ENCODE results near the gene TFCP2.

Gene TFCP2

DNA sequence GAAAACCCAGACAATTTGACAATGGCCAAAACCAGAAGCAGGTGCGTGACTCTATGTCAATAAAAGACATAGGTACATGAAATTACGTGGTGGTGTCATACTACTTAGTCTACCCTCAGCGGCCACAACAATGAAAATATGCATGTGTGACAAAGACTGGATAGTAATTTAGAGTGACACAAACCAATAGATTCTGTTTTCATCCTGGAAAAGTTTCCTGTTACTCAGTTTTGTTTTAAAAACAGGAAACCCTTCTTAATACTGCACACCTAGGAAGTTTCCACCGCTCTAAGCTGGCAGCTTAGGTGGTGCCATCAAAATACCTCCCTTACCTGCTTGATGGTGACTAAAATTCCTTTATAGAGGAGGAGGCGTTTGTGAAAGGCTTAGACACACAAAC lies 29.8 kb upstream of the TFCP2 start:
- TF ChIP-seq, protein P1, sequence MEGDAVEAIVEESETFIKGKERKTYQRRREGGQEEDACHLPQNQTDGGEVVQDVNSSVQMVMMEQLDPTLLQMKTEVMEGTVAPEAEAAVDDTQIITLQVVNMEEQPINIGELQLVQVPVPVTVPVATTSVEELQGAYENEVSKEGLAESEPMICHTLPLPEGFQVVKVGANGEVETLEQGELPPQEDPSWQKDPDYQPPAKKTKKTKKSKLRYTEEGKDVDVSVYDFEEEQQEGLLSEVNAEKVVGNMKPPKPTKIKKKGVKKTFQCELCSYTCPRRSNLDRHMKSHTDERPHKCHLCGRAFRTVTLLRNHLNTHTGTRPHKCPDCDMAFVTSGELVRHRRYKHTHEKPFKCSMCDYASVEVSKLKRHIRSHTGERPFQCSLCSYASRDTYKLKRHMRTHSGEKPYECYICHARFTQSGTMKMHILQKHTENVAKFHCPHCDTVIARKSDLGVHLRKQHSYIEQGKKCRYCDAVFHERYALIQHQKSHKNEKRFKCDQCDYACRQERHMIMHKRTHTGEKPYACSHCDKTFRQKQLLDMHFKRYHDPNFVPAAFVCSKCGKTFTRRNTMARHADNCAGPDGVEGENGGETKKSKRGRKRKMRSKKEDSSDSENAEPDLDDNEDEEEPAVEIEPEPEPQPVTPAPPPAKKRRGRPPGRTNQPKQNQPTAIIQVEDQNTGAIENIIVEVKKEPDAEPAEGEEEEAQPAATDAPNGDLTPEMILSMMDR (conservative IDR thresholded peaks at IDR 0.05): no peak
- no peak for TF ChIP-seq ZFX (IDR thresholded peaks at IDR 0.05)
- no peak overlapping the region for H3K27ac ChIP-seq

DNA sequence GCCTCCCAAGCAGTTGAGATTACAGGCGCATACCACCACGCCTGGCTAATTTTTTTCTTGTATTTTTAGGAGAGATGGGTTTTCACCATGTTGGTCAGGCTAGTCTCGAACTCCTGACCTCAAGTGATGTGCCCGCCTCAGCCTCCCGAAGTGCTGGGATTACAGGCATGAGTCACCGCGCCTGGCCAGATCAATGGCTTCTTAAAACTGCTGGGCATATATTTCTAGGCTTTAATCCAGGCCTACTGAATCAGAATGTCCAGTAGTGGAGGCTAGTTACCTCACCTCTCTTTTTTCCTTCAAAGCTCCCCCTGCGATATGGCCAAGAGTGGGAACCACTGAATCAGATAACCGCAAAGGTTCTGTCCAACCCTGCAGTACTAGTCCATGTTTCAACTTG lies 27.9 kb upstream of the TFCP2 start:
- TF ChIP-seq ZFX (IDR thresholded peaks at IDR 0.05): no peak
- TF ChIP-seq, protein P1 (conservative IDR thresholded peaks at IDR 0.05): no peak
- no peak overlapping the region for H3K27ac ChIP-seq

- H3K27ac ChIP-seq: no peak overlapping the region
- TF ChIP-seq, protein P1 (conservative IDR thresholded peaks at IDR 0.05): no peak
- no peak for TF ChIP-seq ZFX (IDR thresholded peaks at IDR 0.05)
These were observed 27.2 kb upstream of the TFCP2 start for GRCh38 chr12:51200156-51200555.

- TF ChIP-seq, protein P1 (conservative IDR thresholded peaks at IDR 0.05): no peak
- H3K27ac ChIP-seq: no peak overlapping the region
These were observed 26.5 kb upstream of the TFCP2 start for GRCh38 chr12:51199366-51199945.

DNA sequence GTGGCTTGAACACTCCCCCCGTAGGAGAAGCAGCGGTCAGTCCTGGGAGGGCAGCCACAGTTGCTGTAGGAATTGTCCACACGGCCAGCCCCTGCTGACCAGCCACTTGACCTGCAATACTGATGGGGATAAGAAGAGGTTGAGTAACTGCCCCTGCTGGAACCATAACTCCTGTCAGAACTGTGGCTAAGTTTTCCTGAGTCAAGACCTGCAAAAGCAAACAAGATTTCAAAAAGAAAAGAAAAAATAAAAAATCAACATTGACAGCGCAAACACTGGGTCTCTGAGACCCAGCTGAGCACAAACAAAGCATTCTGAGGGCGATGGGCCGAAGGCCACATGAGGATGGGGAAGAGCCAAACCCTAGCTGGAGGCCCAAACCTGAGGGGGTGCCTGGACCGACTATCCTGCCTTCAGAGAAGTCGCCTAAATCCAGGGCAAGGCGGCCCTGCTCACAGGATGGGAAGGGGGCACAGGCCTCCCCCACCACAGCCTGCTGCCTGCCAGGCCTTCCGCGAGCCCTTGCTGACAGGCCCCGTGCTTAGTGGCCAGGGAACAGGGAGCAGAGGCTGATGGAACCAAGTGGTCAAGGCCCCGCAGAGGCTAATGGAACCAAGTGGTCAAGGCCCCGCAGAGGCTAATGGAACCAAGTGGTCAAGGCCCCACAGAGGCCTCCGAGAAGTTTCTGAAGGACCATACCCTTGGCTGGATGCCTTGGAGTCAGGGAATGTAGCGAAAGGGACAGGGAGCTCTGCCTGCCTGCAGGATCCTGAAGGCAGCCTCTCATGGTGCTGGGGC lies 25.8 kb upstream of the TFCP2 start:
- H3K27ac ChIP-seq: no peak overlapping the region

GRCh38 chr12:51197736-51198567 lies 25.0 kb upstream of the TFCP2 start:
- H3K27ac ChIP-seq: no peak overlapping the region
- TF ChIP-seq, protein P1 (conservative IDR thresholded peaks at IDR 0.05): no peak
- TF ChIP-seq ZFX (IDR thresholded peaks at IDR 0.05): no peak

More for the DNA sequence above, 25.8 kb upstream of the TFCP2 start:
- TF ChIP-seq, protein P1 (conservative IDR thresholded peaks at IDR 0.05): no peak
- TF ChIP-seq ZFX (IDR thresholded peaks at IDR 0.05): no peak

GRCh38 chr12:51196547-51196946 lies 23.6 kb upstream of the TFCP2 start:
- TF ChIP-seq, protein P1 (conservative IDR thresholded peaks at IDR 0.05): no peak
- no peak for TF ChIP-seq ZFX (IDR thresholded peaks at IDR 0.05)
- no peak overlapping the region for H3K27ac ChIP-seq

Data from C4-2B (cell line).